HFF-Myc (cell line): ENCODE measurements around the gene JARID2.

Experiments used
- DNase-seq: peaks from one replicate; pipeline ENCODE4 v3.0.0-alpha.2; 2011; ENCODE audit warnings: low read depth; ENCODE audit errors: extremely low read depth
- H3K4me3 ChIP-seq: replicated peaks from 2 replicates; pipeline ENCODE4 v1.5.1; 2011; ENCODE audit warnings: low read depth, mild to moderate bottlenecking, control low read depth, low read length
- TF ChIP-seq, protein P1 (sequence below): IDR thresholded peaks from 2 replicates; pipeline ENCODE4 v1.5.1; 2012; ENCODE audit warnings: mild to moderate bottlenecking, low read depth, low read length, control low read depth; ENCODE audit errors: missing control alignments

The JARID2 gene

DNA sequence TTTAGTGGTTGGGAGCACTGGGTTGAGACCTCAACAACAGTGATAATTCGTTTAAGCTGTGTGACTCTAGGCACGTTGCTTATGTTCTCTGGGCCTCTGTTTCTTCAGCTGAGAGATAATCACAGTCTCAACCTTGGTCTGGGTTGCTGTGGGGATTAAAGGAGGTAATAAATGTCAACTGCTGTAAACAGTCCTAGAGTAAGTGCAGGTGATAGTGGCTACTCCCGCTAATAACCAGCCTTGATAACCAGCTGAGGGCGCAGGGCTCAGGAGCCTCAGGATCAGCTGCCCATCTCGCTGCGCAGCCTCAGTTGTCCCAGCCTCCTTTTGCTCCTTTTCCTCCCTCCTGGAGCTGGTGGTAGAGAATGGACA lies 58.0 kb downstream of the JARID2 start:
- TF ChIP-seq, protein P1, sequence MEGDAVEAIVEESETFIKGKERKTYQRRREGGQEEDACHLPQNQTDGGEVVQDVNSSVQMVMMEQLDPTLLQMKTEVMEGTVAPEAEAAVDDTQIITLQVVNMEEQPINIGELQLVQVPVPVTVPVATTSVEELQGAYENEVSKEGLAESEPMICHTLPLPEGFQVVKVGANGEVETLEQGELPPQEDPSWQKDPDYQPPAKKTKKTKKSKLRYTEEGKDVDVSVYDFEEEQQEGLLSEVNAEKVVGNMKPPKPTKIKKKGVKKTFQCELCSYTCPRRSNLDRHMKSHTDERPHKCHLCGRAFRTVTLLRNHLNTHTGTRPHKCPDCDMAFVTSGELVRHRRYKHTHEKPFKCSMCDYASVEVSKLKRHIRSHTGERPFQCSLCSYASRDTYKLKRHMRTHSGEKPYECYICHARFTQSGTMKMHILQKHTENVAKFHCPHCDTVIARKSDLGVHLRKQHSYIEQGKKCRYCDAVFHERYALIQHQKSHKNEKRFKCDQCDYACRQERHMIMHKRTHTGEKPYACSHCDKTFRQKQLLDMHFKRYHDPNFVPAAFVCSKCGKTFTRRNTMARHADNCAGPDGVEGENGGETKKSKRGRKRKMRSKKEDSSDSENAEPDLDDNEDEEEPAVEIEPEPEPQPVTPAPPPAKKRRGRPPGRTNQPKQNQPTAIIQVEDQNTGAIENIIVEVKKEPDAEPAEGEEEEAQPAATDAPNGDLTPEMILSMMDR, result no peak
- H3K4me3 ChIP-seq, result no peak overlapping the region
- no peak for DNase-seq

DNA sequence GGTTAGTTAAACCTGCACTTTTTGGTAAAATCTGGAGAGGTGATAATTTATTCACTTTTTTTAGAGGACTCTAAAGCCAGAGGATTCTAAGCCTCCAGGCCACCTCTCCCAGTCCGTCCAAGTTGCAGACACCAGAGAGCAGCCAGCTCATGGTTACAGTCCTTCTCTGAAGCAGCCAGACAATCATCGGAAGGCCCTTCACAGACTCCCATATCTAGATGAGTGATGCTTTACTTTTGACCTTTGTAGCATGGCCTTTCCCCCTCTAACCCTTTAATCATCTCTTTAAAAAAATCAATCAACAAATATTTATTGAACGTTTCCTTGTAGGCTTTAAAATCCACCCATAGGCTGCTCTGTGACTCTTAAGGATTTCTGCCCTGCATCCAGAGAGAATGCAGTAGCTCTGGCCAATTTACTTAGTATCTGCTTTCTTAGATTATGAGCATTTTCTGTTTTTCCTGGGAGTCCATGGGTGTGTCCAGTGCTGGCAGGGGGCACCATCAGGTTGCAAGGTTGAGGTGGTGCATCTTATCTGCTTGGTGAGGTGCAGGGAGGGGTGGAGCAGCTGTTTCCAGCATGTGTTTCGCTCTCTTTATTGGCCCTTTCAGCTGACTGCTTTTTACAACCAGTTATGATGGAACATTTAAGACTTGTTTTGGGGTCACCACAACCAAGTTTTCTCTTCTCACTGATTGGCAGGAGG lies 58.6 kb downstream of the JARID2 start:
- no peak overlapping the region for H3K4me3 ChIP-seq
- no peak for DNase-seq
- TF ChIP-seq, protein P1, result no peak

DNA sequence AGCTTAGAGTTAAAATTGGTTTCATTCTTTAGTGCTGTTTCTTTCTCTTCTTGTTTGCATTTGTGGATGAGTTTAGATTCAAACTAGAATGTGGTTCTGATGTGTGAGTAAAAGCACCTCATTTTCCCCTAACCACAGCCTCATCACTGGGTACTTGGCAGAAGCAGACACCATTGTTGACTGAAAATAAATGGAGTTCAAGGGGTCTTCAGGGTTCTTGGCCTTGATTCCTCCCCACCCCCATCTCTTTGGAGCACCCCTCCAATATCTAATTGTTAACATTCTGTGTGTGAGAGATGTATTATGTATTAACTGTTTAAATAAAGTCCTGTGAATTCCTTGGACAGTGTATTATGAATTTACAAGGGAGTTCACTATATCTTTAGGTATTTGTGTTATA lies 59.6 kb downstream of the JARID2 start:
- no peak for DNase-seq
- TF ChIP-seq, protein P1, result no peak
- H3K4me3 ChIP-seq, result no peak overlapping the region

DNA sequence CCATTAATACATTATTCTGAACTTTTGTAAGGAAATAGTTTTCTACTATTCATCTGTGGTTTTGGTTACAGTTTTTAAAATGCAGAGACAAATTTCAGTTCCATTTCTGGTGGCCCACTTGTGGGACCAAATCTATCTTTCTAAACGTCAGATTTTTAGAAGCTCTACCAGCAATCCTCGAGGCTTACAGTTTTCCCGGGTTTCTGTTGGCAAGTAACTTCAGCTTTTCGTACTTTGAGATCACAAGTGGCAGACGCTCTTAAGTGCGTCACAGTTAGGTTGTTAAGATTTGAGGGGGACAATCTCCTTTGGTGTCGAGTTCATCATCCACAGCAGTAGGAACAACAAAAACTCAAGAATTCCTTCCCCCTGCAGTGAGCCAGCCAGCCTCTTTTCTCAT lies 60.0 kb downstream of the JARID2 start:
- TF ChIP-seq, protein P1, result no peak
- DNase-seq, result no peak
- no peak overlapping the region for H3K4me3 ChIP-seq

DNA sequence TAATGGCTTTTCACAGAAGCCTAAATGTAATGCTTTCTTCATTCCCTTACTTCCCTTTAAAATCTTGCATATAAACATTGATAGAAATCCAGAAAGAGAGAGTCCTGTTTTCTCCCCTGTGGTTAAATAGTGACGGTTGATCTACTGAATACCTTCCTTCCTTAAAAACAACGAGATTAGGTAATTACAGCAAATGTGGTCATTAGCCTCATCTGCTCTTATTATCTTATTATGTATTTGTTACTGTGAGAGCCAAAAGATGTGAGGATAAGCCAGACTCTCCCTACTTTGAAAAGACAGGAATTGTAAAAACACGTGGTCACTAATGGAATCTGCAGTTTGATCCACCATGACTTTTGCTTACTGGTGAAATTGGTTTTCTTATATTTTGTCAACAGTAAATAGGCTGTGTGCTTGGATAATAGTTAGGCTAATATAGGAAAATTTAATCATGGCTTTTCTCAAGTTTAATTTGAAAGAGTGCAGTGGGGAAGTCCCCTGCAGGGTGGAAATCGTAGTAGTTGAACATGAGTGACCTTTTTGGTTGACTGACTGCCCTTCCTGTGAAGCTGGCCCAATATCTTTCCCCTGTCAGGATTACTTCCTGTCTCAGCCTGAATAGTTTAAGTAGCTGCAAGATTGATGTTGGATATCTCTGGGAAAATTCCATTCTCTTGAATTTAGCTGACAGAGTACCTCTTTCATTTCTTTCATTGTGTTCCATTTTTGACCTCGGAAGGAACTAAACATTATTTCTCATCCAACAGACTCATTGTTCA lies 62.8 kb downstream of the JARID2 start:
- no peak overlapping the region for H3K4me3 ChIP-seq
- TF ChIP-seq, protein P1, result no peak
- DNase-seq, result no peak

DNA sequence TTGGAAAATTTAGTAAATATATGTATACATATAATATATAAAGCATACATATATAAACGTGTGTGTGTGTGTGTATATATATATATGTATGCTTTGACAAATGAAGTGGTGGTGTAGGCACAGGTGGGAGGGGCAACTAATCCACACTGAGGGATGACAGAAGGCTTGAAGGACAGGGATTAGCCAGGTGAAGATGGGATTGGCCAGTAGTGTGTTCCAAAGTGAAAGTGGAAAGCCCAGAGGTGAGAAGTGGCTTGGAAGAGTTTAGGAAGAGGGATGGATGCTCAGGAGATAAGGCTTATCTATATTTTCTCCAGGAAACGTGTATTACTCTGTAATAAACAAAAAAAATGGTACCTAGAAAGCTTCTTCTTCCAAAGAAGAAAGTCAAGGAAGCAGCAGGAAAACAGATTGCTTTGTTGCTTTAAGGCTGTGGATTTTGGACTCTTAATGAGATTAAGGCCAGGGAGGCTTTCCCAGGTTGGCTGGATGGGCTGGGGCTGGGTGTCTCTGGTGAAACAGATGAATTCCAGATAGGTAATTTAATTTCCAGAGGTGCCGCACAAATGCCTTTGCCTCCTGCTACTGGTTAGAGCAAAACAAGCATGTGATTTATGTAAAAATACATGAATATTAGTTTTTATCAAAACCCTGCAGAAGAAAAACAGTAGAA lies 63.9 kb downstream of the JARID2 start:
- H3K4me3 ChIP-seq, result no peak overlapping the region
- DNase-seq, result no peak
- TF ChIP-seq, protein P1, result no peak
